ENCODE measurements around the gene PRKN. TPM values are rescaled to one million over a fixed set of nuclear protein-coding genes. Genes with fewer than 3 reads are reported as not detected.

The PRKN gene
- polyA plus RNA-seq, 1 experiment = 0.71 TPM

DNA sequence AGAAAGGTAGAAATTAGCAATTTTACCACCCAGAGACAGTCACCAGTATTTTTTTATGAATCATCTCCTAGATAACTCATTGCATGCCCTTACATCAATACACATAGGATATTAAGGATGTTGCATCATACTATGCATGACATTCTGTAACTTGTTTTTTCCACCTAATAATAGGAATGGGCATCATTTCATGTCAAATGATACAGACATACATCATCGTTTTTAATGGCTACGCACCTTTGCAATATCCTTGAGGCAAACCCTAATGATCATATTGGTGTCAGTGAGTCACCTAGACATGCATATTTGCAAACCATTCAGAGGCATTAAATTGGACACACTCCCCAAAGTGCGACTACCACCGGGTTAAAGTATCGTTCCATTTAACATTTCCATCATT lies 1144.0 kb downstream of the PRKN start:
- CTCF ChIA-PET = no interaction called here
- TF ChIP-seq, protein P1, sequence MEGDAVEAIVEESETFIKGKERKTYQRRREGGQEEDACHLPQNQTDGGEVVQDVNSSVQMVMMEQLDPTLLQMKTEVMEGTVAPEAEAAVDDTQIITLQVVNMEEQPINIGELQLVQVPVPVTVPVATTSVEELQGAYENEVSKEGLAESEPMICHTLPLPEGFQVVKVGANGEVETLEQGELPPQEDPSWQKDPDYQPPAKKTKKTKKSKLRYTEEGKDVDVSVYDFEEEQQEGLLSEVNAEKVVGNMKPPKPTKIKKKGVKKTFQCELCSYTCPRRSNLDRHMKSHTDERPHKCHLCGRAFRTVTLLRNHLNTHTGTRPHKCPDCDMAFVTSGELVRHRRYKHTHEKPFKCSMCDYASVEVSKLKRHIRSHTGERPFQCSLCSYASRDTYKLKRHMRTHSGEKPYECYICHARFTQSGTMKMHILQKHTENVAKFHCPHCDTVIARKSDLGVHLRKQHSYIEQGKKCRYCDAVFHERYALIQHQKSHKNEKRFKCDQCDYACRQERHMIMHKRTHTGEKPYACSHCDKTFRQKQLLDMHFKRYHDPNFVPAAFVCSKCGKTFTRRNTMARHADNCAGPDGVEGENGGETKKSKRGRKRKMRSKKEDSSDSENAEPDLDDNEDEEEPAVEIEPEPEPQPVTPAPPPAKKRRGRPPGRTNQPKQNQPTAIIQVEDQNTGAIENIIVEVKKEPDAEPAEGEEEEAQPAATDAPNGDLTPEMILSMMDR (IDR thresholded peaks at IDR 0.05; ENCODE audit: insufficient read depth, low read depth, low read length) = no peak
- no peak overlapping the region for H3K4me3 ChIP-seq (ENCODE audit: low read depth, low read length)
- no peak for DNase-seq (ENCODE audit: low read depth)
- no peaks in the 10 kb centered on the region for H3K36me3 ChIP-seq (ENCODE audit: control insufficient read depth, insufficient read depth, low read length)
- no peaks in the 10 kb centered on the region for H3K27me3 ChIP-seq (ENCODE audit: control insufficient read depth, insufficient read depth, low read length)
- POLR2A ChIA-PET = no interaction called here

DNA sequence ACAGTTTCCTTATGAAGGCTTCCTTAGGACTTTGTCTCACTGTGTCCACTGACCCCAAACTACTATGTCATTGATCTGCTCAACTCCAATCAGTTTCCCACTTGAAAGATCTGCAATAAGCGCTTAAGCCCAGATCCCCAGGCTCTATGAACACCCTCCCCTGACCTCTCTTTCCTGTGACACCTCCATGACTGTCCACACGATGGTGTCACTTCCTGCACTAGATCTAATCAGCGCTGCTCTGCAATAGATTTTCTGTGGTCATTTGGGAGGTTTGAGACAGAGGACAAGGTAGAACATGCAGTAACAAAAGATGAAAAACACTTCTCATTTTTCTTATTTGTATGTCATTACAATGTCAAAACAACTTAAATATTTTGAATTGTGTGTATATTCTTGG lies 1149.1 kb downstream of the PRKN start:
- no peak for DNase-seq (ENCODE audit: low read depth)
- H3K27me3 ChIP-seq (ENCODE audit: control insufficient read depth, insufficient read depth, low read length) = no peaks in the 10 kb centered on the region
- no peak overlapping the region for H3K4me3 ChIP-seq (ENCODE audit: low read depth, low read length)
- POLR2A ChIA-PET = no interaction called here
- CTCF ChIA-PET = no interaction called here
- TF ChIP-seq, protein P1 (IDR thresholded peaks at IDR 0.05; ENCODE audit: insufficient read depth, low read depth, low read length) = no peak
- H3K36me3 ChIP-seq (ENCODE audit: control insufficient read depth, insufficient read depth, low read length) = no peaks in the 10 kb centered on the region

DNA sequence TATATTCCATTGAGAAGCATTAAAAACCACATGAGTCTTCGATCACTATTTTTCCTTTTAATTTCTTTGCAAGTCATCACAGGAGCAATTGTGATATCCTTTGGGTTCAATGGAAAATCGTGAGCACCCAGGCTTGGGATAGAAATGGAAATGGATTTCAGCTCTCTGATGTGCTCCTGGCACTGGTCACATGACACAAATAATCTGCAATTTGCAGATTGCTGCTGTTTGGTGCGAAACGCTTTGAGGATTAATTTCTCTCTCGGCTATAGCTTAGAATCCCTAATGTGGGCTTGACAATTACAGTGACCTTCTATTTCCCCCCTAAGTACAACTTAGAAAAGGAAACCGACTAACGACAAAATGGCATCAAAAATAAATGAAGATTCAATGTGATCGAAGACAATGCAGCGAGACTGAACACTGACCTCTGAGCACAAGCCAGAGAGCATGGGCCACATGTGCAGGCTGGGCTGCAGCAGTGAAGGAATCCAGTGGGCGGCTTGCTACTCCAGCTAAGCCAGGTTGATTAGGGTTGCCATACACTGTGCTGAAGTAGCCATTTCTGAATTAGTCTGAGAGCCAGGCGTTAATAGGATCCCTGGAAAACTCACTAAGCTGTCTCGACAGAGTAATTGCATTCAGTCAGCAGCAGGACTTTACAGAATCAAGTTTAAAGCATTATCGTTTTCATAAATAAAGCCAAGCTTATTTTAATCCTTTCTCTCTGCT lies 1151.9 kb downstream of the PRKN start:
- no peak overlapping the region for H3K4me3 ChIP-seq (ENCODE audit: low read depth, low read length)
- ChIA-PET POLR2A (no interaction called here), CTCF (no interaction called here)
- DNase-seq (ENCODE audit: low read depth) = no peak
- no peaks in the 10 kb centered on the region for H3K27me3 ChIP-seq (ENCODE audit: control insufficient read depth, insufficient read depth, low read length)
- no peaks in the 10 kb centered on the region for H3K36me3 ChIP-seq (ENCODE audit: control insufficient read depth, insufficient read depth, low read length)
- TF ChIP-seq, protein P1 (IDR thresholded peaks at IDR 0.05; ENCODE audit: insufficient read depth, low read depth, low read length) = no peak

DNA sequence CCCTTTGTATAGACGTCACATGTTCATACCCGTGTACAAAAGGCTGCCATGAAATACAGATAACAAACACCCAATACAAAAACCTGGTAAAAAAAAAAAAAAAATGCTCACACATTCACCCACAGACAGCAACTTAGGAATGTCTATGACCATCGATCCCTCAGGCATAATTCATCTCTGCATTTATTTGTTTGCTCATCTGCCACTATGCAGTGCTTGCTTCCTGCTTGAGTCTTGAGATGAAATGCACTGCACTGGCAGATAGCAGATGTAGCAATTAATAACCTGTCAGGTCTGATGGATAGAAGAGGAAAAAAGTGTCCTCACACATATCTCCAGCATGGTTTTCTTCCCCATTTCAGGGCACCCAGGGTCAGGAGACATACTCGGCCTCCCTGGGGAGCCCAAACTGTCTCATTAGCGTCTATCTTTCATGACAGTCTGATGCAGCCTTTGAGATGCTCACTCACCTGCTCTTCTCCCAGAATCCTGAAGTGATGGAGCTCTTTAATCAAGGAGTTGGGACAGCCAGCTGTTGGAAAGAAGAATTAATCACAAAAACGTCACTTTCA lies 1158.6 kb downstream of the PRKN start:
- H3K4me3 ChIP-seq (ENCODE audit: low read depth, low read length) = no peak overlapping the region
- POLR2A ChIA-PET = no interaction called here
- TF ChIP-seq, protein P1 (IDR thresholded peaks at IDR 0.05; ENCODE audit: insufficient read depth, low read depth, low read length) = no peak
- H3K36me3 ChIP-seq (ENCODE audit: control insufficient read depth, insufficient read depth, low read length) = no peaks in the 10 kb centered on the region
- no peaks in the 10 kb centered on the region for H3K27me3 ChIP-seq (ENCODE audit: control insufficient read depth, insufficient read depth, low read length)
- CTCF ChIA-PET = no interaction called here
- DNase-seq (ENCODE audit: low read depth) = no peak

DNA sequence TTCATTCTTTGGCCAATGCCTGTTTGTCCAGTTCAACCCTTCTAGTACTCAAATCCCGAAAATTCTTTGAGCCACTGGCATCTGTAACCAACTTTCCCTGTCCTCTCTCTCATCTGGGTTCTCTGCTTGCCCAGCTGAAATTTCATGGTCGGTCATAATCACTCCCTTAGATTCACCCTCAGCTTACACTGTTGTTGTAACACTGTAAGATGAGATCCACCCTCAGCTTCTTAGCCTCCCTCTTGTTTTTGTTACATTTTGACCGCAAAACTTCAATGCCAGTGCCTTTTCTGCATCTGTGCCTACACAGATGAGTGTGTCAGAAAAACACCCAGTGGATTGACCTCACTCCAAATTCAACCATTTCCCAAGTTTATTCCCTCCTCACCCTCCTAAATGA lies 1162.6 kb downstream of the PRKN start:
- Histone ChIP-seq H3K4me3 (ENCODE audit: low read depth, low read length) (no peak overlapping the region), H3K27me3 (ENCODE audit: control insufficient read depth, insufficient read depth, low read length) (no peaks in the 10 kb centered on the region), H3K36me3 (ENCODE audit: control insufficient read depth, insufficient read depth, low read length) (no peaks in the 10 kb centered on the region)
- CTCF ChIA-PET = no interaction called here
- no peak for DNase-seq (ENCODE audit: low read depth)
- POLR2A ChIA-PET = no interaction called here
- TF ChIP-seq, protein P1 (IDR thresholded peaks at IDR 0.05; ENCODE audit: insufficient read depth, low read depth, low read length) = no peak
